Measurements from ENCODE around the gene DNAI4.
"Not testable (repeated sequence)": the region's sequence is repeated elsewhere in the genome, so short reads cannot be mapped to it uniquely, and the experiment has no call there.

The DNAI4 gene

GRCh38 chr1:66929146-66929688 lies 4.6 kb upstream of the DNAI4 start:
- no peak for DNase-seq (ENCODE audit: low spot score)

DNA sequence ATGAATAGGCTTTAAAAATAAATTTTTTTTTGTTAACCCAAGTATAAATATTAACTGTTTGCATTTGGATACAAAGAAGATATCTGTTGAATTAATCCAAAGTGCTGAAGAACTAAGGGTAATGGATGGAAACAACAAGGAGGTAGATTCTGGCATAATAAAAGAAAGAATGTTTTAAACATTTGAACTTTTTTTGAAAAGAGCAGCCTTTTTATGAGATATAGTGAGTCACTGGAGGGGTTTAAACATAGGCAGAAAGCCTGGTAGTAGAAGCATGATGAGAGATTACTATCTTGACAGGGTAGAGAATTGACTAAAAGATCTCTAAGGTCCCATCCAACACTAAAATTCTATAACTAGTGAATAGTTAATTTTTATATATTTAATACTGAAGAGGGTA lies 2.9 kb upstream of the DNAI4 start:
- DNase-seq (ENCODE audit: low spot score): no peak

DNA sequence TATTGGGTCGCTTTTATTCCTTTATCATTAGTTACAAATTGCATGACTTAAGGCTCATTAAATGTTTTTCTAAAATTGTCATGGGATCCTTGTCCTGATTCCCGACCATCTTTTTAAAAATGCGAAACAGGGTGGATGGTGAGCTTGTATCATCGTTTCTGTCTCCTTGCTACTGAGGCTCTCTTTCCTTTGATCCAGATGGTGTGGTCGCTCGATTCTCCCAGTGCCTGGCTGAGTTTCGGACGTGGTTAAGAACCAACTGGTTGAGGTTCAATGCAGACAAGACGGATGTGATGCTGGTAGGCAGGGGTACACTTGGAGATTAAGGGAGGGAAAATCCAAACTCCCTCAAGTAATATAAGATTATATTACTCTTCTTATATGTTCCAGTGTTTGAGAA lies 1.3 kb upstream of the DNAI4 start:
- DNase-seq (ENCODE audit: low spot score): no peak

DNA sequence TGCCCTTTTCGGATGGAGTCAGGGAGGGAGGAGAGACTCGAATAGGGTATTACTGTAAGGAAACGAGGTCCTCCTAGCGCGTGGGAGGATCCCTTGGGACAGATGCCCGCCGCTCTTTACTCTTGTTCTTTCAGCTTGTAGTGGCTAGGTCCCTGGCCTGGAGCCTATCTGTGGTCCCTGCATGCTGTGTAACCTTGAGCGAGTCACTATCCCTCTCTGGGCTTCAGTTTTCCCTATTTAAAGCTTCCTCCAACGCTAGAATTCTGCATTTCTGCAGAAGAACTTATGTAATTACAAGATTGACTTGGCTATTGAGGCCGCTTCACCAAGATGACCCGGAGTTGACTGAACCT lies 878 bp upstream of the DNAI4 start:
- DNase-seq (ENCODE audit: low spot score): no peak

GRCh38 chr1:66920543-66920942 lies 4.1 kb downstream of the DNAI4 start:
- DNase-seq (ENCODE audit: low spot score): no peak

DNA sequence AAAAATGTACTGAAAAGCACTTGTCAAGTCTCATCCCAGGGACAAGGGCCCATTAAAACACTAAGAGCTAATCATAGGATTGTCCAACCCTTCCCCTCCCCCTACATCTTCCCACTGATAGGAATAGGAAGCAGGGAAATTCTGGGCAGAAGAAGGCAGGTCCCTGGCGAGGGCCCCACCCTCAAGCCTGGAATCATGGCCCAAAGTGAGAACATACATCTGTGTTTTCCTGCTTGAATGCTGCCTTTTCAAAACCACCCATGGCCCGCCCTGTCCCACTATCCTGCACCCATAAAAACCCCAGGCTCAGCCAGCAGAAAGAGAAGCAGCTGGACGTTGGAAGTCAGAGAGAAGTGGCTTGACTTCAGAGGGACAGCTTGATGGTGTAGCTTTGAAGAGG lies 4.8 kb downstream of the DNAI4 start:
- no peak for DNase-seq (ENCODE audit: low spot score)

DNA sequence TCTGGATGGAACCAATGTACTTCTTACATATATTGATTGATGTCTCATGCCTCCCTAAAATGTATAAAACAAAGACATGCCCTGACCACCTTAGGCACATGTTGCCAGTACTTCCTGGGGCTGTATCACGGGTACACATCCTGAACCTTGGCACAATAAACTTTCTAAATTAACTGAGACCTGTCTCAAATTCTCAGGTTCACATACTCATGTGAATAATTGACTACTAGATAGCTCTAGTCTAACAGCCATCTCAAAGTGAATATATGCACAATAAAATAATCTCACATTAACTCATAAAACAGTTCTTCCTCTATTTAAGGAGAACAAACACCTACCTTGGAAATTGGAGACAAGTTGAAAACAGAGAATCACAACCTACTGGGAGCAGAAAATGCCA lies 5.6 kb downstream of the DNAI4 start:
- no peak for DNase-seq (ENCODE audit: low spot score)

DNA sequence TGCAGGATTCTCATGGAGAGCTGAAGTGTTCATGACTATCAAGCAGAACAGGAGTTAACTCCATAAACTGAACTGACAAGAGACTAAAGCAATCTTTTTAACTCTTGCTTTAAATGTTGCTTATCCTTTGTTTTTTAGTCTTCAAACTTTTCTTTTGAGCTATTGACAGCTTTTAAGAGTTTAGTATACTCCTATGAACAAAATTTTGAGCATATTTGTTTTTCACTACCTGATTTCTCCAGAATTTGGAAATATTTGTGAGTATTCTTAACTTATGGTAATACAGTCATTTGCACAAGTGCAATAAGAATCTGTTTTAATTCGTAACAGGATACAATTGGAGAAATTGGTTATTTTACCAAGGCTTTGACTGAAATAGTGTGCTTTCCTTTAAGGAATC lies 7.2 kb downstream of the DNAI4 start:
- DNase-seq (ENCODE audit: low spot score): no peak

GRCh38 chr1:66916320-66916719 lies 8.3 kb downstream of the DNAI4 start:
- no peak for DNase-seq (ENCODE audit: low spot score)

GRCh38 chr1:66915203-66915602 lies 9.5 kb downstream of the DNAI4 start:
- DNase-seq (ENCODE audit: low spot score): not testable (repeated sequence)

GRCh38 chr1:66893712-66894111 lies 30.9 kb downstream of the DNAI4 start:
- no peak for DNase-seq (ENCODE audit: low spot score)

GRCh38 chr1:66890621-66891020 lies 34.0 kb downstream of the DNAI4 start:
- no peak for DNase-seq (ENCODE audit: low spot score)

DNA sequence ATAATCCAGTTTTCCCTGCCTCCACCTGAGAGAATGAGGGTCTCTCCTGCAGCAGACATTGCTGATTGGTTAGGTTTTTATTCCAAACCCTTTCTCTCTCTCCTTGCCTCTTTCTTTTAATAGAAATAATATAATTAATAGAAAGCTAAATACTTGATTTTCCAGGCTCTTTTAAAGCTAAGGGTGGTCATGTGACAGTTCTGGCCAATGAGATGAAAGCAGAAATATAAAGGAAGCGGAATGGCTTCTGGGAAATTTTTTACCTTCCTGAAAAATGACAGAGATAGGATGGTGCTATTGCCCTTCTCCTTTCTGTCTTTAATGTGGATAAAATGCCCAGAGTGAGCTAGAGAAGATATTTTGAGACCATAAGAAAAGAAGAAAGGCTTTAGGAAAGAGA lies 35.6 kb downstream of the DNAI4 start:
- DNase-seq (ENCODE audit: low spot score): no peak

- no peak for DNase-seq (ENCODE audit: low spot score)
Observed at GRCh38 chr1:66876664-66877063, 48.0 kb downstream of the DNAI4 start.

- DNase-seq (ENCODE audit: low spot score): no peak
Observed at GRCh38 chr1:66873111-66873510, 51.5 kb downstream of the DNAI4 start.

DNA sequence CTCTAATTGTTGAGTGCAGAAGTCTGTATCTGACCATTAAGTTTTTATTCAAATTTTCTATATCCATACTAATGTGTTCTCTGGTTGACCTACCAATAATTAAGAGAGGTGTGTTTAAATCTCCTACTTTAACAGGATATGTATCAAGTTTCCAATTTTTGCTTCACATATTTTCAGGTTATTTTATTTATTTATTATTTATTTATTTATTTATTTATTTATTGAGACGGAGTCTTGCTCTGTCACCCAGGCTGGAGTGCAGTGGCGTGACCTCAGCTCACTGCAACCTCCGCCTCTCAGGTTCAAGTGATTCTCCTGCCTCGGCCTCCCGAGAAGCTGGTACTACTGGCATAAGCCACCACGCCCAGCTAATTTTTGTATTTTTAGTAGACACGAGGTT lies 52.6 kb downstream of the DNAI4 start:
- DNase-seq (ENCODE audit: low spot score): not testable (repeated sequence)

DNA sequence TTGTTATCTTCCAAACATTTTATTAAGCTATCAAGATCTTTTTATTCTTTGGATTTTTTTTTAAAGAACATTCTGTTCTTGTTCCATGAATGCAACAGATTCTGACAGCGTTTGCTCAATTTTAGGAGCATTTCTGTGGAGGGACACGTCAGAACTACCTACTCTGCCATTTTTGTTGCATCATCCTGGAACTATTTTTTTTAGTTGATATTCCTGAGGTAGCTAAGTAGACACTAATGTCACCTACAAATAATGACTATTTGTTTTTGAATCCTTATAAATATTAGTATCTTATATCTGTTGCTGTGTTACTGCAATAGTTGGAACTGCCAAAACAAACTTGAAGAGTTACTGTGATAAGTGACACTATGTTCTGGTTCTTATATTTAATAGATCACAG lies 57.2 kb downstream of the DNAI4 start:
- no peak for DNase-seq (ENCODE audit: low spot score)

- no peak for DNase-seq (ENCODE audit: low spot score)
Observed at GRCh38 chr1:66860529-66860928, 64.1 kb downstream of the DNAI4 start.

DNA sequence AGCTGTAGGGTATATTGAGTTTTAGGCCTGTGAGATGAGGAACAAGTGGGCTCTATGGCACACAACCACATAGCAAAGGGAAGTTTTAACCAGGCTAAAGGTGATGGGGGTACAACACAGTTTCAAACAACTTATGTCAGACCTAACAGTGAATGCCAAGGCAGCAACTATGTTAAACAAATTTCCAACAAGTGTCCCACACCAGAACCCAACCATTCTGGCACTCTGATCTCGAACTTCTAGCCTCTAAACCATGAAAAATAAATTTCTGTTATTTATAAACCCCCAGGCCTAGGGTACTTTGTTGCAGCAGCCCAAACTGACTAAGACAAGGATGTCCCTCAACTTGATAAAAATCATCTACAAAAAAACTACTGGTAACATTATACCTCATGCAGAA lies 71.3 kb downstream of the DNAI4 start:
- DNase-seq (ENCODE audit: low spot score): no peak

DNA sequence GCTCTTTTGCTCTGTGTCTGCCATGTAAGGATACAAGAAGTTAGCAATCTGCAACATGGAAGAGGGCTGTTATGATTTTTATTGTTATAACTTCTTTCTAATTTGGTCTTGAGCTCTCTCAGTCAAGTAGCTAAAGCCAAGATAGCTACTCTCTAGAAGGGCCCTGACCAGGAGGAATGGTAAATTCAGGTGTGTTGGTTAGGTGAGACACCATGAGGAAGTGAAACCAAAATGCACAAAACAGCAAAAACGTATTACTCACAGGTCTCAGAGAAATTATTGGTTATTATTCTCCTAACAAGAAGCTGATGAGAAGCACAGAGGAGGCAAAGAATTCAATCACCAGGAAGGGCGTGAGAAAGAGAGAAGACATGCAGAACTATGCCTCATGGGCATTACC lies 71.8 kb downstream of the DNAI4 start:
- no peak for DNase-seq (ENCODE audit: low spot score)

- DNase-seq (ENCODE audit: low spot score): no peak
Observed at GRCh38 chr1:66850989-66851388, 73.7 kb downstream of the DNAI4 start.

GRCh38 chr1:66848193-66848592 lies 76.5 kb downstream of the DNAI4 start:
- DNase-seq (ENCODE audit: low spot score): no peak

- no peak for DNase-seq (ENCODE audit: low spot score)
Observed at GRCh38 chr1:66840929-66841328, 83.7 kb downstream of the DNAI4 start.

- no peak for DNase-seq (ENCODE audit: low spot score)
Observed at GRCh38 chr1:66834926-66835325, 89.7 kb downstream of the DNAI4 start.

DNA sequence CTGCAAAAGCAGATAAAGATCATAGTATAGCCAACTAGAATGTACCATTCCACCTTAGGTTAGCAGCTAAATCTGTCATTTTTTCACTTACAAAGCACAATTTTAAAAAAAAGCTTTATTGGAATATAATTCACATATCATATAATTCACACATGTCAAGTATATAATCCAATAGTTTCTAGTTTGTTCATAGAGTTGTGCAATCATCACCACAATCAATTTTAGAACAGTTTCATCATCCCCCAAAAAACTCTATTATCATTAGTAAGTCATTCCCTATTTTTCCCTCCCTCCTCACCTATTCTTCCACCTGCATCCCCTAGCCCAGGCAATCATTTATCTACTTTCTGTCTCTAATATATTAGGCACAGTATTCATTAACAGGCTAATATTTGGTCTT lies 91.5 kb downstream of the DNAI4 start:
- no peak for DNase-seq (ENCODE audit: low spot score)

Measured in left forelimb (tissue), 1 donor.